Measurements from ENCODE around the gene CHD1. TPM values are rescaled to one million over a fixed set of nuclear protein-coding genes. Genes with fewer than 3 reads are reported as not detected.

CHD1 gene
- total and polyA plus RNA-seq, 9 of the 15 experiments (the other 6 are each of a cell fraction or from before 2014, with no cell fraction given), result 27.3 to 133 (median 58.7) TPM

- TF ChIP-seq L3MBTL2 (IDR thresholded peaks at IDR 0.05) (peak; percentile 3; the same call in 1 of the 2 replicates), CEBPB (tag; IDR thresholded peaks at IDR 0.05) (0 out of 2 replicates have a peak, but pooled peaks have one; percentile 6)
Observed at GRCh38 chr5:98929710-98930298, 997 bp upstream of the CHD1 start (continued).

- Histone ChIP-seq H4K20me1 (replicated peaks; ENCODE audit: control insufficient read depth, insufficient read depth, low read length) (peaks cover 9% of the 10 kb centered on the region; the same call in 1 of the 2 replicates), H3K9me1 (ENCODE audit: control insufficient read depth, insufficient read depth, low read length) (no peaks in the 10 kb centered on the region), H3K4me3 (peak overlapping the region; percentile 91), H3K4me1 (replicated peaks in 1 of 2; ENCODE audit: control insufficient read depth in 2 of 2, insufficient read depth in 2 of 2, low read length in 2 of 2) (peaks cover 5 to 9% of the 10 kb centered on the region in 2 experiments; a peak in 4 of 5 replicates), H3K27me3 (ENCODE audit: control insufficient read depth in 2 of 2, insufficient read depth in 2 of 2, low read length in 2 of 2) (no peaks in the 10 kb centered on the region), H3K9ac (ENCODE audit: insufficient read depth in 1 of 2, low read depth in 2 of 2, low read length in 2 of 2) (peak overlapping the region; percentile 97 to 99), H3K27ac (ENCODE audit: extremely low read depth, low read depth, low read length) (peak overlapping the region; percentile 100), H3K9me3 (replicated peaks; ENCODE audit: control insufficient read depth, insufficient read depth, low read depth, low read length) (no peaks in the 10 kb centered on the region), H3K79me2 (ENCODE audit: control insufficient read depth, insufficient read depth, low read length) (peaks cover 84% of the 10 kb centered on the region), H3K36me3 (ENCODE audit: control insufficient read depth, insufficient read depth, low read length) (peaks cover 37% of the 10 kb centered on the region), H2AFZ (ENCODE audit: low read depth, low read length) (peak overlapping the region; percentile 67), H3K4me2 (ENCODE audit: insufficient read depth, low read length) (peak overlapping the region; percentile 90)
- no TSS peak for BruUV-seq (replicated peaks)
- 0% methylated on average over 35 of the region's 106 CpGs for WGBS (ENCODE audit: insufficient coverage, low coverage, missing lambda C conversion rate)
- ATAC-seq (peak; percentile 49), DNase-seq (ENCODE audit: extremely low read depth in 1 of 4, low spot score in 3 of 4) (peak; percentile 67 to 76 (median 74)), FAIRE-seq (no peak)
- in situ Hi-C loops (cut with MboI) (loop anchor here (10.0 kb wide), 1 partner anchor 97 kb away; no protein-coding TSS in a partner anchor), intact Hi-C loops (cut with micrococcal nuclease) (loop anchor here (2.0 to 10.0 kb wide), 3 partner anchors 27 to 1993 kb away; partner anchors contain the start of gene LNPEP)
- ChIA-PET POLR2A (interaction anchor here (0.5 to 4.3 kb wide), 11 partner anchors 8 to 1238 kb away, joined by 3 to 38 read pairs (median 5); no protein-coding TSS in a partner anchor), CTCF (ENCODE audit: low intra/inter-chr PET ratio) (no interaction called here)
- no peak for TF ChIP-seq MAX (CRISPR knock-in tag; IDR thresholded peaks at IDR 0.05)
- TF ChIP-seq HBP1 (CRISPR knock-in tag; IDR thresholded peaks at IDR 0.05), result 0 out of 2 replicates have a peak, but pooled peaks have one; percentile 36
- no peak for TF ChIP-seq THRB (CRISPR knock-in tag; conservative IDR thresholded peaks at IDR 0.05)
- TF ChIP-seq POLR2G (IDR thresholded peaks at IDR 0.05; ENCODE audit: low read depth, low read length), result peak; percentile 89
- TF ChIP-seq FOXA3 (CRISPR knock-in tag; conservative IDR thresholded peaks at IDR 0.05 in 1 of 2, IDR thresholded peaks at IDR 0.05 in 1 of 2), result peak in 1 of 2 experiments; percentile 10; a peak in 1 of 4 replicates
- 0 out of 2 replicates have a peak, but pooled peaks have one; percentile 37 for TF ChIP-seq ZC3H4 (CRISPR knock-in tag; IDR thresholded peaks at IDR 0.05; ENCODE audit: borderline replicate concordance)
- TF ChIP-seq CHD2 (IDR thresholded peaks at IDR 0.05; ENCODE audit: low read depth, low read length), result peak; percentile 5; the same call in 1 of the 2 replicates
- TF ChIP-seq SRSF3 (IDR thresholded peaks at IDR 0.05; ENCODE audit: insufficient read depth, low read length), result 0 out of 2 replicates have a peak, but pooled peaks have one; percentile 47
- TF ChIP-seq ZBTB7A (IDR thresholded peaks at IDR 0.05; ENCODE audit: borderline replicate concordance, control insufficient read depth, low read depth, low read length), result peak; percentile 4; the same call in 1 of the 2 replicates
- TF ChIP-seq MXI1 (IDR thresholded peaks at IDR 0.05; ENCODE audit: low read depth, low read length), result 0 out of 2 replicates have a peak, but pooled peaks have one; percentile 26
- TF ChIP-seq HNRNPL (IDR thresholded peaks at IDR 0.05; ENCODE audit: low read depth, low read length), result 0 out of 2 replicates have a peak, but pooled peaks have one; percentile 43
Observed at GRCh38 chr5:98927989-98928872, 576 bp downstream of the CHD1 start.
